CD1c-positive myeloid dendritic cell (primary cell): ENCODE data around the gene YY1AP1.
"Not testable (repeated sequence)": the region's sequence is repeated elsewhere in the genome, so short reads cannot be mapped to it uniquely, and the experiment has no call there.

Experiments used
- DNase-seq: peaks from one replicate; pipeline ENCODE4 v3.0.0-alpha.2; 2016; ENCODE audit errors: extremely low spot score

The YY1AP1 gene

DNA sequence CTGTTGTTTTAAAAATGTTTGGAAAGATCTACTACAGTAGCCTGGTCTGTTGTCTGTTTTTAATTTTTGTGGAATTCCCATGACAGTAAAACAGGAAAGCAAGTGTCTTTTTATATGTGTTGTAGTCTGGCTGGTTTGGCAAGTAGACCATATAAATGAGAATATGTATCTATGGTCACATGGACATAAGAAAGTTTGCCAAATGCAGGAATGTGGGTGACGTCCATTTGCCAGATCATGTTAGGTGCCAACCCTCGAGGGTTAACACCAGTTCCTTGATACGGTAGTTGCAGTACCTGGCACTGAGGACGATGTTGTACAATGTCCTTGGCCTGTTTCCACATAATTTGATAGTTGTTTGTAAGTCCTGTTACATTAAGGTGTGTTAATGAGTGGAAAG lies 6.5 kb upstream of the YY1AP1 start:
- no peak for DNase-seq

DNA sequence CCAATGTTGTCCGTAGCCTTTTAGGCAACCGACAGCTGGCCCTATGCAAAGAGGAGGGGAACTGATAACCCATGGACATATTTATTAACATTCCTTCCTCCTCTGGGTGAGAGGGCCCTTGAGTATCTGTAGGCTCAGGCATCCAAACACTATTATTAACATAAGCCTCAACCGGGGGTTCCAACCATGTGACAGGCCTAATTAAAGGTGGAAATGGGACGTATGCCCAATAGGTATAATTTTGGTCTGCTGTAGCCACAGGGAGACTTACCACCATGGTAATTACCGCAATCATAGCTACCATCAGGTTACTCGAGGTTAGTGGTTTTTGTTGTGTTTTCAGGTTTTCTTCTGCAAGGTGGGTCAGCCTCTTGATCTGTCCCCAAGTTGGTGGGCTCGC lies 5.6 kb upstream of the YY1AP1 start:
- DNase-seq = no peak

DNA sequence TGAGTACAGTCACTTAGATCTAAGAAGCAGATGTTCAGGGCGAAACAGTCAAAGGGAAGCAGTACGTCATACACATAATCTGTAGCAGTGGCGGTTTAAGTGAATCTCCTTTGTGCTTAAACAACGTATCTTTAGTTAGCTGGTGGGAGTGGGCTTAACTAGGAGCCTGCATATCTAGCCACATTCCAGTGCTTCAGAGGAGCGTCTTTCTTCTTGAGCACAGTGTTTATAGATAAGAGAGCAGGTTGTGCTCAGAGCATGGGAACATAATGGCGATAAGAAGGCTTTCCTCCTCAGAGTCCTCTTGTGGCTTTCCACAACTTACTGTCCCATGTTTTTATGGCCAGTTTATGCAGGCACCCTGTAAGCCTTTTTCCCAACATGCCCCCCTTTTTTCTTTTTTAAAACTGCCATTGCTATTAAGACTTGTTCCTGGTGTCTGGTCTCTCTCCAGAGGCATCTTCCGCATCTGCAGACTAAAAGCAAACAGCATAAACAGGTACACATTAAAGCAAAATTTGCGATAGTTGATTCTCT lies 3.5 kb upstream of the YY1AP1 start:
- DNase-seq = no peak

DNA sequence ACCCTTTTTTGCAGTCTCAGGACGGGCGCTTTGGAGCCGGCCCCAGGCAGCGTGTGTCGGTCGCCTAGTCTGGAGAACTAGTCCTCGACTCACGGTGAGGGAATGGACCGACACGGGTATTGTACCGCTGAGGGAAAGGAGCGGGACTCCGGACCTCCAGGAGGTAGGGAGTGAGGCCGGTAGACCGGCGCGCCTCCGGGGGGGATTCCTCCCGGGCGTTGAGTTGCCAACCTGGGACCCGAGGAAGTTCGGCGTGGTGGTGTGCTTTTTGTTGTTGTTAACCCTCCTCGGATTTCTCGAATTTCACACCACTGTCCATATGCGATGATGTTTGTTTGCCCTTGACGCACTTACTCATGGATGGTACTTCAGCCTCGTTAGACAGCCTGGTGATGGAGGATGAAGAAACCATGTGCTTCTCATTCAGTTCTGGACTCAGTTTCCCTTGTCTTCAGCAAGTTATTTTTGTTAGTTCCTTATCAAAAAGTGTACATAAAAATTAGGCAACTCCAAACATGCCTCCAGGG lies 570 bp upstream of the YY1AP1 start, which contains the start of gene DAP3:
TSS of gene DAP3 (plus strand) at position 11 of the 527 bp plus-strand sequence. CDS start 20,689 bp downstream, outside the sequence.
- not testable (repeated sequence) for DNase-seq

DNA sequence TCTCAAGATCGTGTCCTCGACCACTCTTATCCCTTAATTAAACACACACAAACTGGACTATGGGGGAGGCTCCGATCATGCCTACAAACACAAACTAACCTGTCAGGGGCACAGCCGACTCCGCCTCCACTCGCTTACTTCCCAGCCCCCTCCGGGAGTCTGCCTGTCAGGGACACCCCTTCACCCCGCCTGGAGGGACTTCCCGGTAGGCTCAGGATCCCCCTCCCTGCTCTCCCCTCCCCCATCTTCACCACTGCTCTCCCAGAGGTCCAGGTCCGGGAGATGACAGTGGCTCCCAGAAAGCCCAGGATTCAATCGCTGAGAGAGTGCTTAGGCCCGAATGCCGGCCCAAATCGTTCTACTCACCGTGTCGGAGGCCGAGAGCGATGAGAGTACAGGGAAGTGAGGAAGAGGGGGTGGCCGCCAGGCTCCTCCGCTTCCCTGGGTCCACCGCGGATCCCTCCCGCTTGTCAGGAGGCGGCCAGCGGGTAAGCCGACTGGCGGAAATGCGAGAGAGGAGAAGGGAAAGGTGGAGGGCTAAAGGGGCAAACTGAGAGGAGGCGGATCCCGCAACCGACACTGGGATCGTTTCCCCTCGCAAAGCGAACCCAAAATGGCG lies 760 bp downstream of the YY1AP1 start:
- not testable (repeated sequence) for DNase-seq

DNA sequence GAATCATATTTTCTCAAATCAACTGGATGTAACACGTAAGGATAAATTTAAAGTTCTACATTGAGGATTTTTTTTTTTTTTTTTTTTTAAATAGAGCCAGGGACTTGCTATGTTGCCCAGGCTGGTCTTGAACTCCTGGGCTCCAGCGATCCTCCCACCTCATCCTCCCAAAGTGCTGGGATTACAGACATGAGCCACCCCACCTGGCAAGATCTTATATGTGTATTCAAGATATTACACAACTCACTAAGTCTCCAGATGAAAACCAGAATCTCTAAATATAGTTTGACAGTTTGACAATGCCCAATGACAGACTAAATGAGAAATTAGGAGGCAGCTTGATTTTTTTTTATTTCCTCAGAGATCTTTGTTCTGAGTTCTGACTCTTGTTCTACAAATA lies 6.8 kb downstream of the YY1AP1 start:
- DNase-seq = no peak

DNA sequence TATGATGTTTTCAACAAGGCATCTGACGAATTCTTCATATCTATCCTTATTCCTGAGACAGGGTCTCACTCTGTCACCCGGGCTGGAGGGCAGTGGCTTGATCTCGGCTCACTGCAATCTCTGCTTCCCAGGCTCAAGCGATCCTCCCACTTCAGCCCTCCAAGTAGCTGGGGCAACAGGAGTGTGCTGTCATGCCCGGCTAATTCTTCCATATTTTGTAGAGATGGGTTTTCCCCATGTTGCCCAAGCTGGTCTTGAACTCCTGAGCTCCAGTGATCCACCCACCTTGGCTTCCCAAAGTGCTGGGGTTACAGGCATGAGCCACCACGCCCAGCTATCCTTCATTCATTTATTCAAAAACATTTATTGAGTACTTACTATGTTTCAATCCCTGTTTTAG lies 8.0 kb downstream of the YY1AP1 start:
- no peak for DNase-seq

DNA sequence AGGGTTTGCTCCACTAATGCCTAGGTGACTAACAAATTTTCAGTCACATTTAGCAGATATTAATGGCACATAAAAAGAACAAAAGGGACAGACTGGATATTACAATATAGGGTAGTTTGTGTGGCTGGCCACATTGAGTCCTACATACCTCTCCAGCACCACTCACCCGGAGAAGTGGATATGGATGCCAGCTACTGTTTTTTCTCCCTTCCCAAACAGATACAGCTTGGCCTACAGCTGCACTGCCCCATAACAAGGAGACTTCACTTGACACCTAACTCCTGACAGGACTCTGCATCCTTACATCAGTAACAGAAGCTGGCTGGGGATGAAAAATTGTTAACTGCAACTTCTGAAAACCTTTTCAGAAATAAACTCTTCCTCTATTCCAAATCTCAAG lies 9.6 kb downstream of the YY1AP1 start:
- DNase-seq = not testable (repeated sequence)

DNA sequence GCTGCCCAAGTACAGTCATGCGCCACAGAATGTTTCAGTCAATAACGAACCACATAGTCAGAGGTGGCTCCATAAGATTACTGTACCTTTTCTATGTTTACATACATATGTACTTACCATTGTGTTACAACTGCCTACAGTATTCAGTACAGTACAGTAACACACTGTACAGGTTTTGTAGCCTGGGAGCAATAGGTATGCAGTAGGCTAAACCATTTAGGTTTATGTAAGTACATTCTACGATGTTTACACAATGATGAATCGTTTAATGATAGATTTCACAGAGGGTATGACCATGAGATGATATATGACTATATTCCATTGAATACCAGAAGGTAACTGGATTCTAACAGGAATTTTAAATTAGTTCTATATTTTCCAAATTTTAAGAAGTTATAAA lies 10.5 kb downstream of the YY1AP1 start:
- no peak for DNase-seq

DNA sequence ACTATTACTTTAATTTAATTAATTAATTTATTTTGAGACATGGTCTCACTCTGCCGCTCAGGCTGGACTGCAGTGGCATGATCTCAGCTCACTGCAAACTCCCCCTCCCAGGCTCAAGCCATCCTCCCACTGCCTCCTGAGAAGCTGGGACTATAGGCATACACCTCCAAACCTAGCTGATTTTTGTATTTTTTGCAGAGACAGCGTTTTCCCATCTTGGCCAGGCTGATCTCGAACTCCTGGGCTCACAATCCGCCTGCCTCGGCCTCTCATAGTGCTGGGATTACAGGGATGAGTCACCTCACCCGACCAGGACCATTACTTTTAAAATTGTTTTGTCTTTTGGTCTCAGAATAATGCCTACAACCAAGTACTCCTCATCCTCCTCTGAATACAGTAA lies 15.6 kb downstream of the YY1AP1 start:
- no peak for DNase-seq

DNA sequence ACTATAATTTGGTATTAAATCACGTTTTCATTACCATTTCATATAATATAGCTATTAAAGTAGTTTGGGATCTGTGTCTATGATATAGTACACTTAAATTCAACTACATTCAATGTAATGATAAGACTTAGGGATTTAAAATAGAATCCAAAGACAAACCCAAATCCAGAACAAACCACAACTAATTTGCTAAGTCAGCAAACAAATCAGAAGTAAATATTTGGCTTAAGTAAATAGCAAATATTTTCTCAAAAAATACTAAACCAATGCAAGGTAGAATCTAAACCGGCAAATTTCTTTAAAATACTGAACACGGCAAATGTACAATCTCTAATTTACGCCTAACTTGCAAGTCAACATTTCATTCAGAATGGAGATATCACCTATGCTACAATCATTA lies 16.8 kb downstream of the YY1AP1 start:
- no peak for DNase-seq

DNA sequence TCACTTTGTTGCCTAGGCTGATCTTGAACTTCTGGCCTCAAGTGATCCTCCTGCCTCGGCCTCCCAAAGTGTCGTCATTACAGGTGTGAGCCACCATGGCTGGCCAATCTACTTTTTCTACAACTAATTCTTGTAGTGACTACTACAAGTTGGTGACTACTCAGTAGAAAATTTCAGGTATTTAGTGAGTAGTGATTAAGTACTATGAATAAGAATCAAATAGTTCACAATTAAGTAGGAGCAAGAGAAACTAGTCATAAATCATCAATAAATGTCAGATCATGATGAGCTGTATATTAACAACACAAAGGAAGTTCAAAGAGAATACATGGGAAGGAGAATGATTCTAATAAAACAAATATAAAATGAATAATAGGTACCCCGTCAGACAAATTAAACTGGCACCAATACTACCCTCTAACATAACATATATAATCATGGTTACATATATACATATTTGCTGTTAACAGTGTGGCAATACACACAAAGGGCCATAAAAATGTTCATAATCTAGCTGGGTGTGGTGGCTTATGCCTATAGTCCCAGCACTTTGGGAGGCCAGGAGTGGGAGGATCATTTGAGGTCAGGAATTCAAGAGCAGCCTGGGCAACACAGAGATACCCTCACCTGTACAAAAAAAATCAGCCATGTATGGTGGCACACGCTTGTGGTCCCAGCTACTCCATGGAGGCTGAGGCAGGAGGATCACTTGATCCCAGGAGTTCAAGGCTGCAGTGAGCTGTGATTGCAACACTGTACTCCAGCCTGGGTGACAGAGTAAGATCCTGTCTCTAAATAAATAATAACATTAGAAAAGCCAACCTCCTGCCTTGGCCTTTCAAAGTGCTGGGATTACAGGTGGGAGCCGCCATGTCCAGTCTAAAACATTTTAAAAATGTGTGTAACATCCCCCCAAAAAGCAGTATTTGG lies 19.1 kb downstream of the YY1AP1 start:
- DNase-seq = no peak

DNA sequence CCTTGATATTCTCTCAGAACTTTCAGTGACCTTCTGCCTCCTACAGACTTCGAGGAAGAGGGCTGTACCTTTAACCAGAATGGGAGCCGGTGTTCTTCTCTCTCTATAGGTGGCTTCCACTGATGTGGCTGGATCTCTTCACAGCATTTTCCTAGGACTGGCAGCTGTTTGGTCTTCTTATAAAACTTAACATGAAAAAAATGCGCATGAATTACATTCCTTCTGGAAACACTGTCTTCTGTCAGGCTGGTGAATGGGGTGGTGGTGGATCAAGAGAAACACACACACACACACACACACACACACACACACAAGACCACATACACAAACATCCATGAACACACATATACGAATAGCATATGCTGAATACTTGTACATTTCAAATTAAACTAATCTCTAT lies 27.3 kb downstream of the YY1AP1 start:
- DNase-seq = not testable (repeated sequence)

DNA sequence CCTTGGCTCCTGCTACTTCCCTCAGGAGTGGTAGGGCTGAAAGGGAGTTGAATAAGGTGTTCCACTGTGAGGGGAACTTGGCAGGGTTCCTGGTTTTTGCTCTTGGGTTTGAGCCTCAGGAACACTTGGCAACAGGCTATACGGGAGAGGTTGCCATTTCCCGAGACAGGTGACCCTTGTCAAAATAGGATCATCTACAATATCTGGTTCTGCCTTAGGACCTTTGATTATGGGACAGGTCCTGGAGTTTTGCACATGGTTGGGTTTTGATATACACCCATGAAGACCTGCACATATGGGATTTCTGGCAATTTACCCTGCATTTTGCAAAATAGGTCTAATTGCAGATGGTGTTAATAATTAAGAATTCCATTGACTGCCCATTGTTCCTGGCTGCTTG lies 31.1 kb downstream of the YY1AP1 start:
- DNase-seq = no peak

DNA sequence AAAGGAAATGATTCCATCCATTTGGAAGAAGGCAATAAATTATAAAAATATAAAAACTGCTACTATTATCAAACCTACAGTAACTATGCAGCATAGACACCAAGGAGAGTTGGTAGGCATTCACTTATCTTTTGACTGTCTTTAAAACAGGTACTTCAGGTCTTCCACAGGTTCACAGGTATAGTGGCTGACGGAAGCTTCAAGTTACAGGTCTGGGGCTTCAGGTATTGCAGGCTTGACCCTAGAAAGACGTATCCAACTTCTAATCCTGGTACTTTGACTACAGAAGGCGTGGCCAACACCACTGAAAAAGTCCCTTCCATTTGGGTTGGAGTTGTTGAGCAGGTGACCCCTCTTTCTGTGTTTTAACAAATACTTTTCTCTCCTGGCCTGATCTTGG lies 35.6 kb downstream of the YY1AP1 start:
- DNase-seq = no peak

DNA sequence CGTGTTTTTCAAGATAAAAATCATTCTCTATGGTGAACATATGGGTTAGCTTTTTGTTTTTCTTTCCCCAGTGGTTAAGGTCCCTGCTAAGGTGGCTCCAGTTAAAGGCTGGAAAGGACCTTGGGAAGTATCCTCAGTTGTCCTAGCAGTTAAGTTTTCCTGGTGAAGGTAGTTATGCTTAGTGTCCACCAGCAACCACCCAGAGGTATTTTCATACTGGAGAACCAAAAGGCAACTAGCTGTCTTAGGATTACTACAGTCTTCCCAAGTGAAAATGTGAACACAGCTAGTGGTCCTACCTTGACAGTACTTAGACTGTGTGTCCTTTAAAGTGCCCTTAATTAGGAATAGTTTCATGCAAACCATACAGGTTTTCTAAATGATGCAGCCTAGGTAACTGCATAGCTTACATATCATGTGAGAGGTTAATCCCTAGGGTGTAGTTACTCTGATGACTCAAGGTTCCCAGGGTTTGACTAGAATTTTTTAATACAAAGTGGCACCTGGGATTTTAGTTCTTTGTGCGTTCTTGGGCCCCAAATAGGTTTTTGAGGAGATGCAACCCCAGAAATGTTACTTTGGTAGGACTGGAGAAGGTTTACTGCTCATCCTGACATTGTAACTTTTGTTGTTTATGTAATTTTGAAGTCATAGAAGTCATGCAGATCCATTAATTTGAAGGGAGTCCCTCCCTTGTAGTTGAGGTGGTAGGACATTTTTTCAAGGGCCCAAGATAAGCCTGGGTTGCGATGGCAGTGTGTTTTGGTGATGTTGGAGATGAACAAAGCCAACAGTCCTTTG lies 36.5 kb downstream of the YY1AP1 start:
- DNase-seq = no peak

DNA sequence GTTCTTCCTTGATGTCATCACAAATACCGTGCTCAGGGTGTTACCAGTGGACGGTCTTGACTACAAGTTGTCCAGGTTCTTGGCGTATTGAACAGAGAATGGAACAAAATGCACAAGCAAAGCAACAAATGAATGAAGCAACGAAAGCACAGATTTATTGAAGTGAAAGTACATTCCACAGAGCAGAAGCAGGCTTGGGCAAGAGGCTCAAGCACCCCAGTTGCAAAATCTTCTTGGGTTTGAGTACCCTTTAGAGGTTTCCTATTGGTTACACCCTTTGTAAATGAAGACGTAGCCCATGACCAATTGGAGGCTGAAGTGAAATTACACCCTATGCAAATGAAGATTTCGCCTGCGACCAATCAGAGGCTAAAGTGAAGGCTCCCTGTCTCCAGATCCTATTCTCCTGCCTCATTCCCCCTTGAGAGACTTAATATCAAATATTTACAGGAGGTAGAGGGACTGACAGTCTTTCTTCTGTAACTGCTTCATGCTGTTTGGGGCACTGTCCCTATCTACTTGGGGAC lies 38.3 kb downstream of the YY1AP1 start:
- DNase-seq = peak; percentile 58

DNA sequence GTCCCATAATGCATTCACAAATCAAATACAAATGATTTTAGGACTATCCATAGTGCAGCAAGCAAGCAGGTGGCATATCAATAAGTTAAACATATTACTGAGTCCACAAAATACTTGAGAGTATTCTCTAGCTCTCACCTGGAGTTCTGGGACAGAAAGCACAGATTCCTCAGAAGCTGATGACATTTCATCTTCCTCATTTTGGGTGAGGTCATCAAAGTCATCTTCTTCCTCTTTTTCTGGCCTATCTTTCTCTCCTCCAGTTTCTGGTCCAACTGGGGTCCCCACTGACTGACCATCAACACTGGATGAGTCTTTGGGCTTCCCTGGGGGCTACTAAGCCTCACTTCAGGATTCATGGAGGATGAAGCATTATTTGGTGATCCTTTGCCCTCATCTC lies 38.9 kb downstream of the YY1AP1 start:
- DNase-seq = peak; percentile 75

DNA sequence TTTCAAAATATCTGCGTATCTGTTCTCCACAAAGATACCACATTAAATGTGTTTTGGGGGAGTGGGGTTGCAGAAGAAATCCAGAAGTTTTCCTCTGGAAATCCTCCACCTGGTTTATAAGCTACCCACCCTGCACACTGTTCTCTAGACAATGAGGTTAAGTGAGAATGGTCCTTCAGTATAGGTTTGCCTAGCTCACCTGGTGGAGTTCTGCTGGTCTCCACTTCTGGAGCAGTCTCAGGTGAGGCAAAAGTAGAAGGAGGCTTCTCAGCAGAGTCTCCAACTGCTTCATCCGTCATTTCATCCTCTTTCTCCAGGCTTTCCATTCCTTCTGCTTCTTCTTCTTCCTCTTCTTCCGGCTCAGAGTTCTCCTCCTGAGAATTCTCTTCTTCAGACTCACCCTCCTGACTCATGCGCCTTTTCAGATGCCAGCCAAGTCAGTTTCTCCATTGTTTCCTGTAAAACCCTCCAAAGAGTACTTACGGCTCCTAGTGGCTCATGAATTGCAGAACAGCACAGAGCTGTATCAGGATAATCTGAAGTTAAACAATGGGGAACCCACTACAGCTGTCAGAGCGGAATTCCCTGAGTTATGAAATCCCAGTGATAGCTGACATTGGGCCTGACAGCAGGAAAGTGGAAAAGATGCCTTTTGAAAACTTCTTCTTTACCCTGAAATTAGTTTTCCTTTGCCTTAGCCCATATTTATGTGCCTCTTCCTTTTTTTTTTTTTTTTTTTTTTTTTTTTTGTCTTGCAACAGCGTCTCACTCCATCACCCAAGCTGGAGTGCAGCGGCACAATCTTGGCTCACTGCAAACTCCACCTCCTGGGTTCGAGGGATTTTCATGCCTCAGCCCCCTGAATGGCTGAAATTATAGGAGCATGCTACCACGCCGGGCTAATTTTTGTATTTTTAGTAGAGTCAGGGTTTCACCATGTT lies 40.1 kb downstream of the YY1AP1 start:
- peak; percentile 90 for DNase-seq

DNA sequence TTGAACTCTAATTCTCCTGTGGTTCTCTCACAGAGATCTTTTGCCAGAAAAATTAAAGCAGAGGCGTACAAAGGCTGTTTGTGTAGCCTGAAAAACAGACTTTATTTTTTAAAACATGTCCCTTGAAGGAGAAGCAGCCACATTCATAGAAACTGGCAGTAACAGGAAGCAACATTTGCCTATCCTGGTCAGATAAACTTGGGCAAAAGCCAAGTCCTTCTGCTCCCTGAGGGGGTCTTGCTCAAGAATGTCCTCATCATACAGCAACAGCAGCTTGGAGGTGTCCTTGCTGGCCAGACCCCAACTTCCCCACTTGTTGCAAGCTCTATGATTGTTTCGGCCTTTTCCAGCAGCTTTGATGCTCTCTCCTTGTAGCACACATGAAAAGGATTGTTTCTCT lies 42.3 kb downstream of the YY1AP1 start:
- peak; percentile 68 for DNase-seq
